Keratinocyte (primary cell): Measurements from ENCODE around the gene WDR87. TPM values are rescaled to one million over a fixed set of nuclear protein-coding genes. Genes with fewer than 3 reads are reported as not detected.
A peak's percentile ranks its signal among the peaks of the same experiment; 100 is the strongest.
"Not testable (repeated sequence)": the region's sequence is repeated elsewhere in the genome, so short reads cannot be mapped to it uniquely, and the experiment has no call there.

Source experiments
- DNase-seq: peaks from one replicate; pipeline ENCODE4 v3.0.0-alpha.2; 2011; ENCODE audit warnings: low read depth, missing footprints, low spot score
- FAIRE-seq: peaks from 2 replicates; lab custom pipeline; 2011; peaks lifted over from hg19 to GRCh38; lab: Jason Lieb, UNC
- H2AFZ ChIP-seq: 2 replicates; pipeline ENCODE4 v1.6.0; 2012; ENCODE audit warnings: low read length, control low read depth, inconsistent platforms; ENCODE audit not compliant: control insufficient read depth
- H3K27ac ChIP-seq: 2 replicates; pipeline ENCODE4 v1.5.1; 2011; ENCODE audit warnings: low read length; ENCODE audit not compliant: control insufficient read depth, insufficient read depth
- H3K27me3 ChIP-seq: 3 replicates; pipeline ENCODE4 v1.6.0; 2011; ENCODE audit warnings: low read length; ENCODE audit not compliant: control insufficient read depth, insufficient read depth; ENCODE audit errors: extremely low read depth
- H3K36me3 ChIP-seq, 2 experiments: 2 replicates in 1 of 2; 3 replicates in 1 of 2; pipeline ENCODE4 v1.5.1; 2011; ENCODE audit warnings: low read length in 2 of 2, mild to moderate bottlenecking in 1 of 2; ENCODE audit not compliant: control insufficient read depth in 2 of 2, insufficient read depth in 2 of 2; ENCODE audit errors: extremely low read depth in 1 of 2
- H3K4me1 ChIP-seq: 3 replicates; pipeline ENCODE4 v1.5.1; 2011; ENCODE audit warnings: low read length; ENCODE audit not compliant: control insufficient read depth, insufficient read depth; ENCODE audit errors: extremely low read depth
- H3K4me2 ChIP-seq: 3 replicates; pipeline ENCODE4 v1.6.0; 2011; ENCODE audit warnings: low read depth, low read length; ENCODE audit not compliant: control insufficient read depth, insufficient read depth; ENCODE audit errors: extremely low read depth
- H3K4me3 ChIP-seq, 3 experiments: fragments of 200-600 bp in 1 of 3; sonication (generic) in 1 of 3; 2 replicates in 2 of 3; 3 replicates in 1 of 3; pipeline ENCODE4 v1.5.1; 2011 to 2016; ENCODE audit warnings: low read length in 3 of 3, mild to moderate bottlenecking in 3 of 3, control low read depth in 2 of 3, inconsistent platforms in 1 of 3, low read depth in 1 of 3, mixed read lengths in 1 of 3, mixed run types in 1 of 3, moderate library complexity in 1 of 3; ENCODE audit not compliant: control insufficient read depth in 2 of 3, insufficient read depth in 2 of 3; ENCODE audit errors: extremely low read depth in 1 of 3
- H3K79me2 ChIP-seq: 2 replicates; pipeline ENCODE4 v1.6.0; 2012; ENCODE audit warnings: low read length; ENCODE audit not compliant: control insufficient read depth, insufficient read depth
- H3K9ac ChIP-seq: 3 replicates; pipeline ENCODE4 v1.6.0; 2011; ENCODE audit warnings: low read length; ENCODE audit not compliant: control insufficient read depth, insufficient read depth; ENCODE audit errors: extremely low read depth
- H3K9me1 ChIP-seq: 3 replicates; pipeline ENCODE4 v1.6.0; 2011; ENCODE audit warnings: low read length; ENCODE audit not compliant: control insufficient read depth, insufficient read depth; ENCODE audit errors: extremely low read depth
- H3K9me3 ChIP-seq: 2 replicates; pipeline ENCODE4 v1.5.1; 2012; ENCODE audit warnings: low read depth, low read length; ENCODE audit not compliant: control insufficient read depth
- H4K20me1 ChIP-seq: 3 replicates; pipeline ENCODE4 v1.6.0; 2011; ENCODE audit warnings: low read length; ENCODE audit not compliant: control insufficient read depth, insufficient read depth; ENCODE audit errors: extremely low read depth
- CTCF ChIP-seq, 3 experiments: IDR thresholded peaks in 1 of 3; conservative IDR thresholded peaks in 1 of 3; optimal IDR thresholded peaks in 1 of 3; 2 replicates in 2 of 3; 3 replicates in 1 of 3; pipeline versions ENCODE3 to v1.5.1; 2011; ENCODE audit warnings: low read length in 3 of 3, mild to moderate bottlenecking in 3 of 3, moderate library complexity in 2 of 3, control low read depth in 1 of 3, inconsistent platforms in 1 of 3; ENCODE audit not compliant: insufficient read depth in 2 of 3; ENCODE audit errors: extremely low read depth in 1 of 3
- EZH2 ChIP-seq: IDR thresholded peaks from one replicate; pipeline ENCODE4 v1.6.1; 2012; ENCODE audit warnings: inconsistent platforms, mild to moderate bottlenecking, low read length, moderate library complexity
- dilution Hi-C: fragments of 300-500 bp; cut with MboI; formaldehyde crosslinking; loops from one replicate; pipeline ENCODE4 v1.7.0; 2020; ENCODE audit warnings: low sequenced_read_pairs; ENCODE audit not compliant: extremely low pct_ligation_motif_present
- polyA plus RNA-seq, 5 experiments: library from polyadenylated mRNA; depleted of rRNA in 3 of 5; stranded (reverse) in 3 of 5; stranded (forward) in 1 of 5; unstranded in 1 of 5; fragments of >200 nt; gene quantifications; 1 replicate in 1 of 5; 2 replicates in 3 of 5; 3 replicates in 1 of 5; pipeline versions ENCODE4 v1.2.1 to v1.2.3, GENCODE V29; 2011 to 2012; ENCODE audit warnings: missing spikeins in 2 of 5, low read depth in 1 of 5, low replicate concordance in 1 of 5

The WDR87 gene
- polyA plus RNA-seq, 1 donor (not counting 4 experiments of a cell fraction or from before 2014, with no cell fraction given): not detected

GRCh38 chr19:37867831-37868230, 38.6 kb downstream of the WDR87 start:
- Histone ChIP-seq H3K36me3 (no peaks in the 10 kb centered on the region), H3K9me1 (no peaks in the 10 kb centered on the region), H3K9me3 (no peaks in the 10 kb centered on the region), H3K79me2 (no peaks in the 10 kb centered on the region), H4K20me1 (no peaks in the 10 kb centered on the region), H3K4me1 (peaks cover 13% of the 10 kb centered on the region), H3K9ac (no peak overlapping the region), H3K27me3 (no peaks in the 10 kb centered on the region), H3K4me2 (no peak overlapping the region), H2AFZ (no peak overlapping the region), H3K27ac (peak overlapping the region; percentile 43), H3K4me3 (no peak overlapping the region)
- dilution Hi-C loops: no loop called here
- peak; percentile 65 for DNase-seq
- peak; percentile 90 for FAIRE-seq
- TF ChIP-seq EZH2 (no peak), CTCF (optimal IDR thresholded peaks at IDR 0.05 in 1 of 3, IDR thresholded peaks at IDR 0.05 in 1 of 3, conservative IDR thresholded peaks at IDR 0.05 in 1 of 3; ENCODE audit: extremely low read depth in 1 of 3, insufficient read depth in 2 of 3, low read length in 3 of 3) (no peak)

GRCh38 chr19:37865930-37866329, 40.5 kb downstream of the WDR87 start:
- H3K79me2 ChIP-seq, DNase-seq: not testable (repeated sequence)

GRCh38 chr19:37864501-37864900, 41.9 kb downstream of the WDR87 start:
- H4K20me1 ChIP-seq: no peaks in the 10 kb centered on the region
- H3K27ac ChIP-seq: no peak overlapping the region
- H3K4me1 ChIP-seq: peaks cover 13% of the 10 kb centered on the region
- H3K36me3 ChIP-seq: no peaks in the 10 kb centered on the region
- no peaks in the 10 kb centered on the region for H3K79me2 ChIP-seq
- no peak overlapping the region for H3K4me2 ChIP-seq
- no peaks in the 10 kb centered on the region for H3K9me3 ChIP-seq
- H2AFZ ChIP-seq: no peak overlapping the region
- no peak overlapping the region for H3K9ac ChIP-seq
- dilution Hi-C loops: no loop called here
- H3K9me1 ChIP-seq: no peaks in the 10 kb centered on the region
- no peak for TF ChIP-seq EZH2
- no peak for TF ChIP-seq CTCF (optimal IDR thresholded peaks at IDR 0.05 in 1 of 3, IDR thresholded peaks at IDR 0.05 in 1 of 3, conservative IDR thresholded peaks at IDR 0.05 in 1 of 3; ENCODE audit: extremely low read depth in 1 of 3, insufficient read depth in 2 of 3, low read length in 3 of 3)
- H3K4me3 ChIP-seq: no peak overlapping the region
- FAIRE-seq (no peak), DNase-seq (no peak)
- H3K27me3 ChIP-seq: no peaks in the 10 kb centered on the region

More at GRCh38 chr19:37865930-37866329, 40.5 kb downstream of the WDR87 start:
- FAIRE-seq, H3K27me3 ChIP-seq, H3K36me3 ChIP-seq, H3K4me3 ChIP-seq, dilution Hi-C loops, H3K9me3 ChIP-seq, H3K9me1 ChIP-seq, H4K20me1 ChIP-seq, H3K4me2 ChIP-seq: not testable (repeated sequence)
- peak overlapping the region; percentile 40 for H2AFZ ChIP-seq
- H3K4me1 ChIP-seq: peaks cover 13% of the 10 kb centered on the region
- peak overlapping the region; percentile 81 for H3K27ac ChIP-seq
- peak overlapping the region; percentile 56 for H3K9ac ChIP-seq
